Measurements from ENCODE around the gene SLAMF1. TPM values are rescaled to one million over a fixed set of nuclear protein-coding genes. Genes with fewer than 3 reads are reported as not detected.

SLAMF1 gene
- total RNA-seq, 1 experiment from 2014 or later, result 2.2 TPM

- CTCF ChIA-PET, result no interaction called here
- Histone ChIP-seq H3K36me3 (ENCODE audit: insufficient read depth, low read length, poor library complexity, severe bottlenecking) (no peaks in the 10 kb centered on the region), H3K9me3 (ENCODE audit: low read depth, low read length, poor library complexity, severe bottlenecking) (peaks cover 6% of the 10 kb centered on the region), H3K4me1 (ENCODE audit: insufficient read depth, low read length, poor library complexity, severe bottlenecking) (peaks cover 21% of the 10 kb centered on the region), H3K4me3 (ENCODE audit: low read depth, low read length, poor library complexity, severe bottlenecking) (no peak overlapping the region), H3K27ac (ENCODE audit: low read depth, low read length, poor library complexity, severe bottlenecking) (no peak overlapping the region), H3K27me3 (replicated peaks; ENCODE audit: insufficient read depth, low read depth, low read length, poor library complexity) (peaks cover 10% of the 10 kb centered on the region)
- DNase-seq (ENCODE audit: low spot score), result no peak
- TF ChIP-seq CTCF (conservative IDR thresholded peaks at IDR 0.05; ENCODE audit: low read depth, low read length), result no peak
- no peak for TF ChIP-seq EZH2 (IDR thresholded peaks at IDR 0.05; ENCODE audit: borderline replicate concordance, low read depth, low read length, poor library complexity, severe bottlenecking)
- BruUV-seq (replicated peaks), result no TSS peak
- POLR2A ChIA-PET (ENCODE audit: low non-redundant PET), result no interaction called here
- intact Hi-C loops (cut with micrococcal nuclease; ENCODE audit: unreplicated experiment), result no loop called here
These were observed 22.4 kb upstream of the SLAMF1 start for GRCh38 chr1:160669276-160669675.

GRCh38 chr1:160667896-160668295 lies 21.1 kb upstream of the SLAMF1 start:
- CTCF ChIA-PET, result no interaction called here
- H3K4me1 ChIP-seq (ENCODE audit: insufficient read depth, low read length, poor library complexity, severe bottlenecking), result peaks cover 21% of the 10 kb centered on the region
- no peaks in the 10 kb centered on the region for H3K27me3 ChIP-seq (replicated peaks; ENCODE audit: insufficient read depth, low read depth, low read length, poor library complexity)
- no peak overlapping the region for H3K4me3 ChIP-seq (ENCODE audit: low read depth, low read length, poor library complexity, severe bottlenecking)
- TF ChIP-seq CTCF (conservative IDR thresholded peaks at IDR 0.05; ENCODE audit: low read depth, low read length), result no peak
- TF ChIP-seq EZH2 (IDR thresholded peaks at IDR 0.05; ENCODE audit: borderline replicate concordance, low read depth, low read length, poor library complexity, severe bottlenecking), result no peak
- intact Hi-C loops (cut with micrococcal nuclease; ENCODE audit: unreplicated experiment), result no loop called here
- no peak for DNase-seq (ENCODE audit: low spot score)
- no TSS peak for BruUV-seq (replicated peaks)
- H3K27ac ChIP-seq (ENCODE audit: low read depth, low read length, poor library complexity, severe bottlenecking), result no peak overlapping the region
- H3K36me3 ChIP-seq (ENCODE audit: insufficient read depth, low read length, poor library complexity, severe bottlenecking), result no peaks in the 10 kb centered on the region
- peaks cover 6% of the 10 kb centered on the region for H3K9me3 ChIP-seq (ENCODE audit: low read depth, low read length, poor library complexity, severe bottlenecking)
- POLR2A ChIA-PET (ENCODE audit: low non-redundant PET), result interaction anchor here (0.6 kb wide), 1 partner anchor 26 kb away, joined by 4 read pairs; no protein-coding TSS in a partner anchor

GRCh38 chr1:160666079-160666442 lies 19.2 kb upstream of the SLAMF1 start:
- POLR2A ChIA-PET (ENCODE audit: low non-redundant PET), result no interaction called here
- BruUV-seq (replicated peaks), result no TSS peak
- H3K9me3 ChIP-seq (ENCODE audit: low read depth, low read length, poor library complexity, severe bottlenecking), result peaks cover 6% of the 10 kb centered on the region
- no peaks in the 10 kb centered on the region for H3K27me3 ChIP-seq (replicated peaks; ENCODE audit: insufficient read depth, low read depth, low read length, poor library complexity)
- no peak for DNase-seq (ENCODE audit: low spot score)
- no peak overlapping the region for H3K4me3 ChIP-seq (ENCODE audit: low read depth, low read length, poor library complexity, severe bottlenecking)
- H3K27ac ChIP-seq (ENCODE audit: low read depth, low read length, poor library complexity, severe bottlenecking), result peak overlapping the region; percentile 34
- H3K36me3 ChIP-seq (ENCODE audit: insufficient read depth, low read length, poor library complexity, severe bottlenecking), result no peaks in the 10 kb centered on the region
- CTCF ChIA-PET, result no interaction called here
- peaks cover 25% of the 10 kb centered on the region for H3K4me1 ChIP-seq (ENCODE audit: insufficient read depth, low read length, poor library complexity, severe bottlenecking)
- TF ChIP-seq CTCF (conservative IDR thresholded peaks at IDR 0.05; ENCODE audit: low read depth, low read length), result no peak
- TF ChIP-seq EZH2 (IDR thresholded peaks at IDR 0.05; ENCODE audit: borderline replicate concordance, low read depth, low read length, poor library complexity, severe bottlenecking), result no peak
- intact Hi-C loops (cut with micrococcal nuclease; ENCODE audit: unreplicated experiment), result no loop called here

All from A673 (cell line).